ENCODE measurements around the gene SHC3.

GRCh38 chr9:89161221-89161620, 17.4 kb downstream of the SHC3 start:
- TF ChIP-seq CTCF (IDR thresholded peaks at IDR 0.05), result no peak
- TF ChIP-seq EP300 (IDR thresholded peaks at IDR 0.05), result no peak
- TF ChIP-seq POLR2A (IDR thresholded peaks at IDR 0.05), result no peak

All from upper lobe of left lung (tissue), 4 donors.